ENCODE results near the gene SLC6A7. TPM values are rescaled to one million over a fixed set of nuclear protein-coding genes. Genes with fewer than 3 reads are reported as not detected.

SLC6A7 gene
- total RNA-seq, 2 donors from 2014 or later: not detected

DNA sequence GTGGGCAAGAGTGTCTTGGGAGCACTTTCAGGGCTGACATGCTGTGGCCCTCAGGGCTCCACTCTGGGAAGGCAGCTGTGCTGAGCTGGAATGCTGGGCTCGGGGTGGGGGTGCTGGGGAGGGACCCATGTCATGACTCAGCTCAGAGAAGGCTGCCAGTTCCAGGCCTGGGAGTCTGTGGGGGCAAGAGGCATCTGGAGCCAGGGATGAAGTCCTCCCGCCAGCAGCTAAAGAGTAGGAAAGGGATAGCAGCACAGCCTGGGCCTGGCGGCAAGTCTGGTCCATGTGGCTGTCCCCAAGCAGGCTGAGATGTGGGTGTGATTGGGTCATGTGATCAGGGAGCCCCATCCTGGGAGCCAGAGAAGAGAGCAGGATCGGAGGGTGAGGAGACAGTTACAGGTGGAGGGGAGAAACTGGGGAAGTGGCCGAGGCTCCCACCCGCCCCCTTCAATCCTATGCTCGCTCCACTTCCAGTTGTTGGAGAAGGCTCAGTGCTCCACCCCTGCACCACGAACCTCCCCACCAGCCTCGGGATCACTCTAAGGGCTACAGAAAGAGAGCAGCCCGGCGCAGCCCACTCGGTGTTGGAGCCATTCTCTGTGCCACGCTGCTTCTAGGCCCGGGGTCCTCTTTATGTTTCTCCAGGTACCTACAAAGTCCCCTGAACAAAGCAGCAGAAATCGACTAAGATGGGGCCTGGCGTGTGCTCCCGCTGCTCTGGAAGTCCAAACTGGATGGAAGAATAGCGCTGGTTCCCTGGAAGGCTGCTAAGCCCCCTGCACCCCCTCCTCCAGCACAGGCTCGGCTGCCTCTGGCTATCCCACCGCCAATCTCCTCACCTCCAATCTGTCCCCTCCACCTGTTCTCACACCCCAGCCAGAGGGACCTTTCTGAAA lies 46.3 kb upstream of the SLC6A7 start:
- peaks cover 0 to 89% of the 10 kb centered on the region in 2 donors for H3K4me1 ChIP-seq
- no peaks in the 10 kb centered on the region for H3K9me3 ChIP-seq
- H3K27ac ChIP-seq: peak overlapping the region; percentile 87 to 88
- no peaks in the 10 kb centered on the region for H3K36me3 ChIP-seq
- TF ChIP-seq, protein P1, sequence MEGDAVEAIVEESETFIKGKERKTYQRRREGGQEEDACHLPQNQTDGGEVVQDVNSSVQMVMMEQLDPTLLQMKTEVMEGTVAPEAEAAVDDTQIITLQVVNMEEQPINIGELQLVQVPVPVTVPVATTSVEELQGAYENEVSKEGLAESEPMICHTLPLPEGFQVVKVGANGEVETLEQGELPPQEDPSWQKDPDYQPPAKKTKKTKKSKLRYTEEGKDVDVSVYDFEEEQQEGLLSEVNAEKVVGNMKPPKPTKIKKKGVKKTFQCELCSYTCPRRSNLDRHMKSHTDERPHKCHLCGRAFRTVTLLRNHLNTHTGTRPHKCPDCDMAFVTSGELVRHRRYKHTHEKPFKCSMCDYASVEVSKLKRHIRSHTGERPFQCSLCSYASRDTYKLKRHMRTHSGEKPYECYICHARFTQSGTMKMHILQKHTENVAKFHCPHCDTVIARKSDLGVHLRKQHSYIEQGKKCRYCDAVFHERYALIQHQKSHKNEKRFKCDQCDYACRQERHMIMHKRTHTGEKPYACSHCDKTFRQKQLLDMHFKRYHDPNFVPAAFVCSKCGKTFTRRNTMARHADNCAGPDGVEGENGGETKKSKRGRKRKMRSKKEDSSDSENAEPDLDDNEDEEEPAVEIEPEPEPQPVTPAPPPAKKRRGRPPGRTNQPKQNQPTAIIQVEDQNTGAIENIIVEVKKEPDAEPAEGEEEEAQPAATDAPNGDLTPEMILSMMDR (IDR thresholded peaks at IDR 0.05): no peak
- peak overlapping the region; percentile 6 to 26 for H3K4me3 ChIP-seq
- peak; percentile 91 for DNase-seq (ENCODE audit: low spot score)
- no peaks in the 10 kb centered on the region for H3K27me3 ChIP-seq

DNA sequence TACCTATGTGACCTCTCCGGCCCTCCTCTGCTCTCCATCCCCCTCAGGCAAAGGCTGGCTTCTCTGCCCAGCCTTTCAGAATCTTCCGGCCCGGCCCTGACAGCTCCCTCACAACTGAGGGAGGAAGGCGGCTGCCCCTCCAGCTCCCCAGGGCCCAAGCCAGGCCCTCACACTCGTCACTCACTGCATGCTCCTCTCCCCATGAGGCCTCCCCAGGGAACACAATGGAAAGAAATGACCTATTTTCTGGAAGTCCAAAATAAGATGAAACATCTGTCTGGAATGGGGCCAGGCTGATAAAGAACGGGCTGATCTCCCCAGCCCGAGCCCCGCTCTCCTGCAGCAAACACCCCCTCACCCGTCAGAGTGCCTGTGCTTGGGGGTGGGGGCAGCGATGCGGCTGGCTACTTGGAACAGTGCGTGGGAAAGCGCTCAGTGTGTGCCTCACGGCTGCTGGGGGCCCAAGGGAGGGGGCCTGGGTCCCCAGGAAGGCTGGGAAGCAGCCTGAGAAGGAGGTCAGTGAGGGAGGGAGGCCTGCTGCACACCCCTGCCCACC lies 45.5 kb upstream of the SLC6A7 start:
- DNase-seq (ENCODE audit: low spot score): peak; percentile 78
- H3K9me3 ChIP-seq: no peaks in the 10 kb centered on the region
- peak overlapping the region; percentile 6 to 26 for H3K4me3 ChIP-seq
- no peaks in the 10 kb centered on the region for H3K27me3 ChIP-seq
- H3K27ac ChIP-seq: peak overlapping the region; percentile 87 to 88
- no peaks in the 10 kb centered on the region for H3K36me3 ChIP-seq
- TF ChIP-seq, protein P1 (IDR thresholded peaks at IDR 0.05): no peak
- peaks cover 0 to 89% of the 10 kb centered on the region in 2 donors for H3K4me1 ChIP-seq

DNA sequence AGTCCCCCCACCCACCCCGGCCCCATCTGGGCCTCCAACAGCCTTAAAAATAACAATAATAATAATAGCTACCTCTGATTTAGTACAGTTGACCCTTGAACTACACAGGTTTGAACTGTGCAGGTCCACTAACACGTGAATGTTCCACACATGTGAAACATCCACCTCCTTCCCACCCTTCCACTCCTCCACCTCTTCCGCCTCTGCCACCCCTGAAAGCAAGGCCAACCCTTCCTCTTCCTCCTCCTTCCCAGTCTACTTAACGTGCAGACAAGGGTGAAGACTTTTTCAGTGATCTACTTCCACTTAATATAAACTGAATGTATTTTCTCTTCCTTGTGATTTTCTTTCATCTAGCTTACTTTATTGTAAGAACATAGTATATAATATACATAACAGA lies 45.0 kb upstream of the SLC6A7 start:
- no peaks in the 10 kb centered on the region for H3K9me3 ChIP-seq
- peak overlapping the region; percentile 87 to 88 for H3K27ac ChIP-seq
- no peaks in the 10 kb centered on the region for H3K36me3 ChIP-seq
- TF ChIP-seq, protein P1 (IDR thresholded peaks at IDR 0.05): no peak
- H3K27me3 ChIP-seq: no peaks in the 10 kb centered on the region
- no peak for DNase-seq (ENCODE audit: low spot score)
- peaks cover 0 to 88% of the 10 kb centered on the region in 2 donors for H3K4me1 ChIP-seq
- H3K4me3 ChIP-seq: peak overlapping the region in 1 of 2 donors; percentile 1

DNA sequence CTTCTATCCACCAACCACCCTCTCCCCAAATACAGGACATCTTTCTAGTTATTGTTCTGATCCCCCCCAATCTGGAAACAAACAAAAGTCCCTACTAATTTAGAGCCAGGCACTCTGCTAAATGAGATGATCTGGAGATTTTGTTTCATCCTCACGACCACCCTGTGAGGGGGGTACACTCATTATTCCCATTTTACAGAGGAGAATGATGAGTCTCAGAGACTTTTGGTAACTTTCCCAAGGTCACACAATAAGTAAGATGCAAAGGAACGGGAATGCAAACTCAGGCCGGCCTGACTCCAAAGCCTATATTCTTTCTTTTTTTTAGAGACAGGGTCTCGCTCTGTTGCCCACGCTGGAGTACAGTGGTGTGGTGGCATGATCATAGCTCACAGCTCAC lies 43.6 kb upstream of the SLC6A7 start:
- Histone ChIP-seq H3K9me3 (no peaks in the 10 kb centered on the region), H3K27me3 (no peaks in the 10 kb centered on the region), H3K36me3 (no peaks in the 10 kb centered on the region), H3K4me1 (peaks cover 0 to 83% of the 10 kb centered on the region in 2 donors), H3K27ac (peak overlapping the region; percentile 87 to 88), H3K4me3 (no peak overlapping the region)
- no peak for DNase-seq (ENCODE audit: low spot score)
- TF ChIP-seq, protein P1 (IDR thresholded peaks at IDR 0.05): no peak

DNA sequence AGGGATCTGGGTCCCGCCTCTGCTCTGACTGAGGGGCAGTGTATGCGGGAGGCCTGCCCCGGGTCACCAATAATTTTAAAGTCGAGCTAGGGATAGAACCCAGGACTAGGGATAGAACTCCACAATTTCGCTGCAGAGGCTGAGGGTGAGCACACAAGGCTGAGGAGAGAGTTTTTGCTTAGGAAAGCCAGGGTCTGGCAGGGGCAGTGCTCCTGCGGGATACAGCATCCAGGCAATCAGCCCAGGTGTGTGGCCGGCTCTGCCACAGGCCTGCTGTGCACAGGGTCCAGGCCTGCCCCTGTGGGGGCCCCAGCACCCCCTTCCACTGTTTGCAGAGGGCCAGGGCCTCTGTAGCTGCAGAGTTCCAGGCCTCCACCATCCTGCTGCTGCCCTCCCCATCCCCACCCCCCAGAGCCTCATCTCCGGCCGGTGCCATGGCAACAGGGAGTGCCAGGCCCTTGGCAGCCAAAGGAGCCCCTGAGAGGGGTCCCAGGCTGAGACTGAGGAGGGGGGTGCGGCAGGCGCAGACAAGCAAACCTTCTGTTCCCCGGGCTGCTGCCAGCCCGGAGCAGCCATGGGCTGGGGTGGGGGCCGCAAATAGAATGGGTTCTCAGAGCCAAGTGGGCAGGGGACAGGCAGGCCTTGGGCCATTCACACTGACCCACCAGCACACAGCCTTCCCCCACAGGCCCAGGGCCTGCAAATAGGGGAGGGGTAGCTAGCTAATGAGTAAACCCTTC lies 42.8 kb upstream of the SLC6A7 start:
- TF ChIP-seq, protein P1 (IDR thresholded peaks at IDR 0.05): no peak
- no peak for DNase-seq (ENCODE audit: low spot score)
- Histone ChIP-seq H3K9me3 (no peaks in the 10 kb centered on the region), H3K36me3 (no peaks in the 10 kb centered on the region), H3K27ac (peak overlapping the region; percentile 87 to 88), H3K4me1 (peaks cover 0 to 78% of the 10 kb centered on the region in 2 donors), H3K27me3 (no peaks in the 10 kb centered on the region), H3K4me3 (peak overlapping the region in 1 of 2 donors; percentile 19)

Data from right atrium auricular region (tissue), 2 donors.